GM23248 (cell line): ENCODE measurements around the gene MBLAC1.

Experiments used
- EZH2 ChIP-seq: fragments of 200-600 bp; sonication (generic); IDR thresholded peaks from 2 replicates; pipeline ENCODE4 v1.6.1; 2018; ENCODE audit warnings: antibody characterized with exemption, mild to moderate bottlenecking; ENCODE audit not compliant: insufficient read depth, poor library complexity, severe bottlenecking
- EZH2phosphoT487 ChIP-seq: fragments of 200-600 bp; sonication (generic); IDR thresholded peaks from 2 replicates; pipeline ENCODE4 v1.6.1; 2018; ENCODE audit warnings: antibody characterized with exemption, moderate library complexity, mild to moderate bottlenecking, low read depth; ENCODE audit not compliant: insufficient read depth

- no peak for TF ChIP-seq EZH2
- TF ChIP-seq EZH2phosphoT487 = no peak
These were observed 43.5 kb downstream of the MBLAC1 start for GRCh38 chr7:100170101-100170897.
